HG03558 (cell line): ENCODE results near the gene CCNE1.

Source experiments
- ATAC-seq: cut with Tn5 transposase; IDR thresholded peaks from one replicate; pipeline ENCODE4 v1.9.1; 2021; ENCODE audit warnings: moderate number of reproducible peaks; ENCODE audit not compliant: unreplicated experiment; ENCODE audit errors: extremely low read depth

CCNE1 gene

DNA sequence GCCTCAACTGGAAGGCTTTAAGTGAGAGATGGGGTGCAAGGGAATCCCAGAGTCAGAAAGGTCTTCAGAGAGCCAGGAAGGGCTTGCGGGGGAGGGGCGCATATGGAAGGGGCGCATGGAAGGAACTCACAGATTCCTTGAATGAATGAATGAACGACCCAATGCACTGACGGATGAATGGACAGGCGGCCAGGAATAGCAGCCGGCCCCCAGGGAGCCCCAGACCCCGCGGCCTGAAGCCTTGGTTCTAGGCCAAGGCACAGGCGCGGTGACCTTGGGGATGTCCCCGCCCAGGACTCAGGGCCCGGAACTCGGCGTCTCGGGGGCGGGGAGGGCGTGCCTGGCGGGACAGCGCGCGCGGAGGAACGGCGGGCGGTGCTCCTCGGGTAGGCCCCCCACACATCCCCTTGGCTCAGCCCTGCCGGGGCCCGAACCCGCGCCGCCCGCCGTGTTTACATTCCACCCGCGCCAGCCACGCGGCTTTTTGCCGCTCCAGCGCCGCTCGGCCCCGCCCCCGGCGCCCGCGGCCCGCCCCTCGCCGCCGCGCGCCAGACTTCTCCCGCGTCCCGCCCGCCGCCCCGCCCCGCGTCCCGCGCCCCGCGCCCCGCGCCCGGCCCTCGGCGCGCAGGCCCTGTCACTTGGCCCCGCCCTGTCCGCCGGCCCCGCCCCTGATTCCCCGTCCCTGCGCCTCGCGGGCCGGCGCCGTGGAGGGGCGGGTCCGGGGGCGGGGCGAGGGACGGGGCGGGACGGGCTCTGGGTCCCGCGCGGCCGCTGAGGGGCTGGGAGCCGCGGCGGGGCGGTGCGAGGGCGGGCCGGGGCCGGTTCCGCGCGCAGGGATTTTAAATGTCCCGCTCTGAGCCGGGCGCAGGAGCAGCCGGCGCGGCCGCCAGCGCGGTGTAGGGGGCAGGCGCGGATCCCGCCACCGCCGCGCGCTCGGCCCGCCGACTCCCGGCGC, at the start of gene CCNE1:
TSS of gene CCNE1 (plus strand) at position 867 of the 955 bp plus-strand sequence. CDS start 565 bp downstream, outside the sequence.
- peak; percentile 39 for ATAC-seq

- no peak for ATAC-seq
Measured at GRCh38 chr19:29763196-29763595, 48.6 kb upstream of the CCNE1 start.

- no peak for ATAC-seq
Measured at GRCh38 chr19:29764361-29764760, 47.4 kb upstream of the CCNE1 start.

DNA sequence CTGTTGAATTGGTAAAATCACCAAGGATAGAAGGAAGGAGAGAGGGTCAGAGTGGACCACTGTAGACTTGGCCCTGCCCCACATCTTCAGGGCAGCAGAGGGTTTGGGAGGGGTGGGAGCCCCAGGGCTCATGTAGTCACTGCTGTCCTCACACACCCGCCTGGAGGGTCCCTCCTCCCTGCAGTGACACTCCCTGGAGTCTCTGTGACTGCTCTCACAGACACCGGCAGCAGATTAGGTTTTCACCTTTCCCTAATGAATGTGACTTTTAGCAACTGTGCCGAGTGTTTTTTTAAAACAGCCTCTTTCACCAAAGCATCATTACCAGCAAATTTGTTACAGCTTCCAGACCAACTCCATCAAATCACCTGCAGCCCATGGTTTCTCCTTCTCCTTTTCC, 45.7 kb upstream of the CCNE1 start:
- no peak for ATAC-seq

DNA sequence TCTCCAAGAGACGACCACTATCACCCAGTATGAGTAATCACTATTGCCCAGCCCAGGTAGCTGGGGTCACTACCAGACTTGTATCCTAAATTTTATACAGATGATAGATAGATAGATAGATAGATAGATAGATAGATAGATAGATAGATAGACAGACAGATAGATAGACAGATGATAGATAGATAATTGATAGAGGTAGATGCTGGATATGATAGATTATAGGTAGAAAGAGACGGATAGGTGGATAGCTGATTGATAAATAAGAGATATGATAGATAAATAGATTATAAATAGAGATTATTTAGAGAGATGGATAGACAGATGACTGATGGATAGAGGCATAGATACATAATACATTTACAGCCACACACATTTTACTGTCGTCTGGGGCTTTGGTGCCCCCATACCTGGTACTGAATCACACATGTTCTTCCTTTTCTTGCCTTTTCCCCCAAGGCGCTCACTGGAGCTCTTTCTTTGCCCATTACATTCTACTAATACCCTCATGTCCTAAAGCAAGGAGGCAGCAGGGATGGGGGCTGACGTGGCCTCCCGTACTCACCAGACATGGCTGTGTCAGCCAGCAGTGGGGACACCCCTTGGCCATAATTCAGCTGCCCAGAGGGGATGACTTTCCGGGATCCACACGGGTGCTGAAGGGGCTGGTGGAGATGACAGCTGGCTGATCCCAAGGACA, 44.6 kb upstream of the CCNE1 start:
- ATAC-seq = no peak

- ATAC-seq = no peak
Measured at GRCh38 chr19:29768166-29768565, 43.6 kb upstream of the CCNE1 start.

- ATAC-seq = no peak
Measured at GRCh38 chr19:29769997-29770396, 41.8 kb upstream of the CCNE1 start.

DNA sequence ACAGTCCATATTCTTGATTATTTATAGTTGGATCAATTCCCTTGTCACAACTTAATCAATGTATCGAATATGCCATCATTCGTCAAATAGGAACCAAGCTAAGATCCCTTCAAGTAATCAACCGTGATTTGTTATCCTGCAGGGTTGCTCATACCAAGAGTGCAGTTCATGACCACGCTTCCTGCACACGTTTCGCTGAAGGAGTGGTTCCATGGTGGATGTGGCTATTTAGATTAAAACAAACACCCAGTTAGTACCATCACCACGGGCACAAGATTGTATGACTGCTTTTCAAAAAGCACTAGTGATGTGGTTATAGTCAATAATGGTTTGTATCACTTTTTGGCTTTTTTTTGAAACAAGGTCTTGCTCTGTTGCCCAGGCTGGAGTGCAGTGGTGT, 41.1 kb upstream of the CCNE1 start:
- no peak for ATAC-seq

- no peak for ATAC-seq
Measured at GRCh38 chr19:29771708-29772414, 39.9 kb upstream of the CCNE1 start.

- ATAC-seq = no peak
Measured at GRCh38 chr19:29772696-29773095, 39.1 kb upstream of the CCNE1 start.

DNA sequence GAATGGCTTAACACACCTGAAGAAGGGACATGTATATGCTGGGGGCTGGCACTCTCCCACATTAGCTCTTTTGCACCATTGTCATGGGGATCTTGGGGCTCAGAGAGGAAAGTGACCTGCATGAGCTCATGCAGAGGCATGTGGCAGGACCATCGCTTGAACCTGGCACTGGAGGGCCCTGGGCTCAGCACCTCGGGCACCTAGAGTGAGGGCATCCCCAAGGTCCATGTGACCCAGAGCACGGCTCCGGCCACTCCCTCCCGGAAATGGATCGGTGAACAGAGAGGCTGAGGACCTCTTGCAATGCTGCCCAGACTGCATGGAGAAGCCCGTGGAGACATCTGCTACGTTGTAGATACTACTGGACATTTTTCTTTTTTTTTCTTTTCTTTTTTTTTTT, 38.6 kb upstream of the CCNE1 start:
- no peak for ATAC-seq

GRCh38 chr19:29774126-29774525, 37.7 kb upstream of the CCNE1 start:
- ATAC-seq = no peak

GRCh38 chr19:29777781-29778309, 33.9 kb upstream of the CCNE1 start:
- no peak for ATAC-seq

GRCh38 chr19:29779921-29780320, 31.9 kb upstream of the CCNE1 start:
- ATAC-seq = no peak

GRCh38 chr19:29781386-29782259, 30.2 kb upstream of the CCNE1 start:
- no peak for ATAC-seq

GRCh38 chr19:29782260-29782580, 29.6 kb upstream of the CCNE1 start:
- ATAC-seq = no peak

DNA sequence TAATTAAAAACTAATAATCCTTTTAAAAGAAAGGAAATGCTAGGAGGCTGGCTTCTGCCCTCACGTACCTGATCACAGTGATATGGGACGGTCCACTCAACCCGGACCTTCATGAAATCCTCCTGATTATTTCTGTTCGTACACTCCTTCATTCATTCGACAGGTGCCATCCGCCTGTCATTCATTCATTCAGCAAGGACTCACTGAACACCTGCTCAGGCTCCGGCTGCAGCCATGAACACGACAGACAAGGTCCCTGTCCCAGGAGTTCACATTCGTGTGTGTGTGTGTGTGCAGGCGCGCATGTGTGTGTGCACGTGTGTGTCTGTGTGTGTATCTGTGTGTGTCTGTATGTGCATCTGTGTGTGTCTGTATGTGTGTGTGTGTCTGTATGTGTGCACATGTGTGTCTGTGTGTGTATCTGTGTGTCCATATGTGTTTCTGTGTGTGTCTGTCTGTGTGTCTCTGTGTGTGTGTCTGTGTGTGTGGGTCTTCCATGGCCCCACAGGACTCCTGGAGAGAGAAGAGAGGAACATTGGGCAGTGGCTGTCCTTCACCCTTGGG, 28.1 kb upstream of the CCNE1 start:
- ATAC-seq = no peak

GRCh38 chr19:29784598-29785223, 27.1 kb upstream of the CCNE1 start:
- no peak for ATAC-seq

DNA sequence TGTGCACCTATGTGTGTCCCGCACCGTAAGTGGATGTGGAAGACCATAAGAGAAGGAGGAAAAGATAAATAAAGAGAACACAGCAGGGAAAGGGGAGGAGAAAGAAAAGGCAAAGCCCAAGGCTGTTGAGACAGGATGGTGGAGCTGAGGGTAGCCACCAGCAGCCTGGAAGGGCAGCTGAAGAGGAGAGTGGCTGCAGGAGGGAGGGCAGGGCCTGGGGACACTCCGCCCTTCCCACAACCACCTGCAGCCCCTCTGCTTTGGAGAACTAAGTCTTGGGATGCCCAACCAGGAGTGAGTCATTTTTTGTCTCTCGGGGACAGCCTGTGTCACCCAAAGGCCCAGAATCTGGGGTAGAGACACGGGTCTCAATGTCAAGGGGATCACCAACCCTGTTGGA, 26.4 kb upstream of the CCNE1 start:
- ATAC-seq = no peak
